GM23248 (cell line): ENCODE results near the gene CHD1. TPM values are rescaled to one million over a fixed set of nuclear protein-coding genes. Genes with fewer than 3 reads are reported as not detected.

Experiments
- DNase-seq: peaks from one replicate; pipeline ENCODE4 v3.0.0-alpha.2; 2015
- H2AFZ ChIP-seq: fragments of 200-600 bp; sonication (generic); 2 replicates; pipeline ENCODE4 v1.6.1; 2016; ENCODE audit warnings: antibody characterized with exemption
- H3F3A ChIP-seq: fragments of 200-600 bp; sonication (generic); 2 replicates; pipeline ENCODE4 v1.6.1; 2016; ENCODE audit warnings: mild to moderate bottlenecking, antibody characterized with exemption, mixed run types; ENCODE audit not compliant: insufficient read depth
- H3K27ac ChIP-seq: fragments of 200-600 bp; sonication (generic); 2 replicates; pipeline ENCODE4 v1.5.1; 2016; ENCODE audit warnings: mild to moderate bottlenecking
- H3K27me3 ChIP-seq: fragments of 200-600 bp; sonication (generic); replicated peaks from 2 replicates; pipeline ENCODE4 v1.6.1; 2016; ENCODE audit warnings: mild to moderate bottlenecking; ENCODE audit not compliant: insufficient read depth
- H3K36me3 ChIP-seq: fragments of 200-600 bp; sonication (generic); 2 replicates; pipeline ENCODE4 v1.6.1; 2016; ENCODE audit warnings: low read depth, mild to moderate bottlenecking
- H3K4me1 ChIP-seq: fragments of 200-600 bp; sonication (generic); 2 replicates; pipeline ENCODE4 v1.6.1; 2016; ENCODE audit warnings: mild to moderate bottlenecking; ENCODE audit not compliant: insufficient read depth
- H3K4me2 ChIP-seq: fragments of 200-600 bp; sonication (generic); one replicate; pipeline ENCODE4 v1.6.1; 2016; ENCODE audit warnings: mild to moderate bottlenecking; ENCODE audit not compliant: unreplicated experiment
- H3K4me3 ChIP-seq: fragments of 200-600 bp; sonication (generic); 2 replicates; pipeline ENCODE4 v1.5.1; 2016; ENCODE audit warnings: mild to moderate bottlenecking
- H3K79me2 ChIP-seq: fragments of 200-600 bp; sonication (generic); 2 replicates; pipeline ENCODE4 v1.6.1; 2016; ENCODE audit warnings: mild to moderate bottlenecking; ENCODE audit not compliant: insufficient read depth
- H3K9ac ChIP-seq: fragments of 200-600 bp; sonication (generic); 2 replicates; pipeline ENCODE4 v1.6.1; 2016; ENCODE audit warnings: mild to moderate bottlenecking
- H3K9me2 ChIP-seq: fragments of 200-600 bp; sonication (generic); 2 replicates; pipeline ENCODE4 v1.6.1; 2016; ENCODE audit warnings: mixed run types, mild to moderate bottlenecking, moderate library complexity; ENCODE audit not compliant: insufficient read depth
- H3K9me3 ChIP-seq: fragments of 200-600 bp; sonication (generic); one replicate; pipeline ENCODE4 v1.6.1; 2017; ENCODE audit warnings: low read depth
- H4K20me1 ChIP-seq: fragments of 200-600 bp; sonication (generic); 2 replicates; pipeline ENCODE4 v1.6.0; 2016; ENCODE audit not compliant: insufficient read depth
- EZH2 ChIP-seq: fragments of 200-600 bp; sonication (generic); IDR thresholded peaks from 2 replicates; pipeline ENCODE4 v1.6.1; 2018; ENCODE audit warnings: antibody characterized with exemption, mild to moderate bottlenecking; ENCODE audit not compliant: insufficient read depth, poor library complexity, severe bottlenecking
- EZH2phosphoT487 ChIP-seq: fragments of 200-600 bp; sonication (generic); IDR thresholded peaks from 2 replicates; pipeline ENCODE4 v1.6.1; 2018; ENCODE audit warnings: antibody characterized with exemption, moderate library complexity, mild to moderate bottlenecking, low read depth; ENCODE audit not compliant: insufficient read depth
- WGBS, 2 experiments: methylation state at CpG; one replicate each; pipeline ENCODE4 v1.1.6; 2015 to 2017; ENCODE audit warnings: low lambda C conversion rate in 2 of 2, low coverage in 1 of 2; ENCODE audit errors: missing lambda C conversion rate in 2 of 2; 5-methylcytosine and 5-hydroxymethylcytosine counted together
- in situ Hi-C: fragments of 300-500 bp; cut with MboI; formaldehyde crosslinking; loops from 2 replicates; pipeline ENCODE4 v1.15.0; 2020
- polyA plus RNA-seq: library from polyadenylated mRNA; unstranded; fragments of >200 nt; fragmentation: Nextera tagmentation; extraction: Ambion mirVana; gene quantifications from 2 replicates; pipeline ENCODE4 v1.2.1, GENCODE V29; 2016
- total RNA-seq: library from RNA; depleted of rRNA; stranded (reverse); fragments of >200 nt; shearing (Covaris generic); gene quantifications from 2 replicates; pipeline ENCODE4 v1.2.3, GENCODE V29; 2014

Gene CHD1
- total and polyA plus RNA-seq, 2 experiments from 2014 or later = 11.1 to 28.1 TPM

GRCh38 chr5:98827161-98827560, 101.6 kb downstream of the CHD1 start:
- in situ Hi-C loops = no loop called here
- H3K27ac ChIP-seq = no peak overlapping the region
- H4K20me1 ChIP-seq = no peaks in the 10 kb centered on the region
- WGBS, 2 experiments = 3 to 7% methylated on average over 1 of the region's 1 CpG
- no peaks in the 10 kb centered on the region for H3K9me3 ChIP-seq
- no peaks in the 10 kb centered on the region for H3K9me2 ChIP-seq
- no peak overlapping the region for H3K4me3 ChIP-seq
- no peak overlapping the region for H2AFZ ChIP-seq
- H3K36me3 ChIP-seq = no peaks in the 10 kb centered on the region
- peak; percentile 65 for DNase-seq
- H3K9ac ChIP-seq = no peak overlapping the region
- H3K27me3 ChIP-seq = no peaks in the 10 kb centered on the region
- H3K79me2 ChIP-seq = no peaks in the 10 kb centered on the region
- no peaks in the 10 kb centered on the region for H3F3A ChIP-seq
- no peak overlapping the region for H3K4me2 ChIP-seq
- TF ChIP-seq EZH2 = no peak
- TF ChIP-seq EZH2phosphoT487 = no peak
- no peaks in the 10 kb centered on the region for H3K4me1 ChIP-seq

DNA sequence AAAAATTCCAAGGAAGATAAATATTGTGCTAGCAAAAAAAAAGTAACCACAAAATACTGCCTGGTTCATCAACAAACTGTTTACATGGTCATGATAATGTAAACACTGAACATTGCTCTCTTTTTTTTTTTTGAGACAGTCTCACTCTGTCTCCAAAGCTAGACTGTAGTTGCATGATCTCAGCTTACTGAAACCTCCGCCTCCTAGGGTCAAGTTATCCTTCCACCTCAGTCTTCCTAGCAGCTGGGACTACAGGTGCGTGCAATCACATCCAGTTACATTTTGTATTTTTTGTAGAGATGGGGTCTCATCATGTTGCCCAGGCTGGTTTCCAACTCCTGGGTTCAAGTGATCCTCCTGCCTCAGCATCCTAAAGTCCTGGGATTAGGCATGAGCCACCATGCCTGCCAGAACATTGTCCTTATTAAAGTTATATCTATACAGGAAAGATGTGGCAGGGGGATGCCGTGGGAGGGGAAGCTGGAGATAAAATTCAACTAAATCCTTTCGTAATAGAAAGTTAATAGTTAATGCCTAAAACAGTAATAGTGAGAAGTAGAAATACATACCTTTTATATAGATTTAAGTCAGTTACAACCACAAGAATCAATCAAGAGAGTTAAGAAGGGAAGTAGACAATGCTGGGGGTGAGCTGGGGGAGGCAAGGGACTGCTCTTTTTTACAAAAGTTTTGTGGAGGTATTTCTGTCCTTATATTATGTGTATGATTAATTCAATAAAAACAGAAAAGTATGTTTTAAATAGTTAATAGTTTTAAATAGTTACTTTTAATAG, 103.0 kb downstream of the CHD1 start:
- H3K4me1 ChIP-seq = no peaks in the 10 kb centered on the region
- no peak overlapping the region for H3K27ac ChIP-seq
- H3K36me3 ChIP-seq = 0 out of 2 replicates have a peak, but pooled peaks cover 5% of the 10 kb centered on the region
- H3K4me3 ChIP-seq = no peak overlapping the region
- H3K4me2 ChIP-seq = no peak overlapping the region
- no peak for DNase-seq
- H3K9ac ChIP-seq = no peak overlapping the region
- in situ Hi-C loops = no loop called here
- H3K9me2 ChIP-seq = no peaks in the 10 kb centered on the region
- WGBS, 2 experiments = 95 to 99% methylated on average over 4 of the region's 4 CpGs
- H3K27me3 ChIP-seq = no peaks in the 10 kb centered on the region
- no peak overlapping the region for H2AFZ ChIP-seq
- TF ChIP-seq EZH2 (no peak), EZH2phosphoT487 (no peak)
- H4K20me1 ChIP-seq = no peaks in the 10 kb centered on the region
- H3K79me2 ChIP-seq = no peaks in the 10 kb centered on the region
- no peaks in the 10 kb centered on the region for H3F3A ChIP-seq
- H3K9me3 ChIP-seq = no peaks in the 10 kb centered on the region

GRCh38 chr5:98816582-98817222, 112.1 kb downstream of the CHD1 start:
- no peaks in the 10 kb centered on the region for H3K9me2 ChIP-seq
- no peaks in the 10 kb centered on the region for H3K27me3 ChIP-seq
- H3K9me3 ChIP-seq = no peaks in the 10 kb centered on the region
- no peak overlapping the region for H3K9ac ChIP-seq
- in situ Hi-C loops = loop anchor here (25.0 kb wide), 1 partner anchor 1604 kb away; no protein-coding TSS in a partner anchor
- no peaks in the 10 kb centered on the region; the same call in 1 of the 2 replicates for H3K4me1 ChIP-seq
- 0 out of 2 replicates have a peak, but pooled peaks cover 5% of the 10 kb centered on the region for H3K36me3 ChIP-seq
- no peak for DNase-seq
- H3K4me2 ChIP-seq = no peak overlapping the region
- H3K4me3 ChIP-seq = no peak overlapping the region
- no peaks in the 10 kb centered on the region for H3F3A ChIP-seq
- H3K27ac ChIP-seq = no peak overlapping the region
- H4K20me1 ChIP-seq = 0 out of 2 replicates have a peak, but pooled peaks cover 2% of the 10 kb centered on the region
- TF ChIP-seq EZH2 = no peak
- TF ChIP-seq EZH2phosphoT487 = no peak
- H2AFZ ChIP-seq = no peak overlapping the region
- WGBS, 2 experiments = 95 to 97% methylated on average over 6 of the region's 6 CpGs
- H3K79me2 ChIP-seq = no peaks in the 10 kb centered on the region

DNA sequence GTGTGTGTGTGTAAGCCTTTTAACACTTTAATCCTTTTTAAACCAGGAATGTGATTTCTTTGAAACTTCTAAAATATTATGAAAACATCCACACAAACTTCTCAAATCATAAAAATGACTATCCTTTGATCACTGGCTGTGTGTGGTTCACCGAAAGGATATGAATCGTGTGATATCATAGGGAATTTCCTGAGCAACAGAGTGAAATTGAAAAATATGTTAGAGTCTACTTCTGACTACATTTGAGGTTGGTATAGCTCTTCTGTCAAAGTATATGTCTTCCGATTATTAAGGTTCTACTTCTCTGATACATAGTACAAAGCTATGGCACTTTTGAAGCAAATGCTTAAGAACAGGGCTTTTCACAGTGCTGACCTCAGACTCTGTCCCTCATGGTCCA, 115.1 kb downstream of the CHD1 start:
- in situ Hi-C loops = loop anchor here (25.0 kb wide), 1 partner anchor 1601 kb away; no protein-coding TSS in a partner anchor
- TF ChIP-seq EZH2 (no peak), EZH2phosphoT487 (no peak)

More for the DNA sequence above, 115.1 kb downstream of the CHD1 start:
- Histone ChIP-seq H3K9ac (no peak overlapping the region), H3K4me2 (no peak overlapping the region), H3F3A (no peaks in the 10 kb centered on the region), H3K9me3 (no peaks in the 10 kb centered on the region), H3K9me2 (no peaks in the 10 kb centered on the region), H2AFZ (no peak overlapping the region), H3K27ac (no peak overlapping the region), H3K27me3 (no peaks in the 10 kb centered on the region), H3K4me1 (no peaks in the 10 kb centered on the region; the same call in 1 of the 2 replicates), H3K4me3 (no peak overlapping the region), H3K36me3 (no peaks in the 10 kb centered on the region), H3K79me2 (no peaks in the 10 kb centered on the region), H4K20me1 (0 out of 2 replicates have a peak, but pooled peaks cover 2% of the 10 kb centered on the region)
- 94 to 95% methylated on average over 3 of the region's 3 CpGs for WGBS, 2 experiments
- no peak for DNase-seq
